ENCODE results near the gene DNM3.

DNM3 gene

DNA sequence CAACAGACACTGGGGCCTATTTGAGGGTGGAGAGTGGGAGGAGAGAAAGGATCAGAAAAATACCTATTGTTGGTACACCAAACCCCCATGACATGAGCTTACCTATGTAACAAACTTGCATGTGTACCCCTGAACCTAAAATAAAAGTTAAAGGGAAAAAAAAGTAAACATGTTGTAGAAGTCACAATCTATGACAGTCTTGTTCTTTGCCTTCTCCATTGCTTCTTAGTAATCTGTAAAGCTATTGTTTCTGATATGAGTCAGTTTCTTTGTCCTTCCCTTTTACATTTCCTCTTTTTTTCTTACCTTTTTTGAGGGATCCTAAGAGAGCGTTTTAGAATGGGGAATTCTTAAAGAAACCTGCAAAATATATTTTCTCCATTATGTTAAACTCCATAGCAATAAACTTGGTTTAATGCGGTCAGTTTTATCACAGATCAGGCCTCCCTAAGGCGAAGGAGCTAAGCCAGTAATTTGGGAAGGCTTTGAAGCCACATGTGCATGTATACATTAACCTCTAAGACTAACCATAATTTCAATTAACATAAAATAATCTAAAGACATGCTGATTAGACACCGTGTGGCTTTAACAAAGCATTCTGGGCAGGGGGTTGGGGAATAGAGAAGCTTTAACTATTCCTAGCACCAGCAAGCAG lies 501.4 kb downstream of the DNM3 start:
- Mint-ChIP-seq H3K4me3 (no peak overlapping the region), H3K27me3 (no peaks in the 10 kb centered on the region), H3K36me3 (ENCODE audit: low read depth) (peaks cover 6% of the 10 kb centered on the region), H3K9me3 (peaks cover 15% of the 10 kb centered on the region), H3K27ac (no peak overlapping the region), H3K4me1 (ENCODE audit: low read depth) (peaks cover 62% of the 10 kb centered on the region)
- no peak for DNase-seq

DNA sequence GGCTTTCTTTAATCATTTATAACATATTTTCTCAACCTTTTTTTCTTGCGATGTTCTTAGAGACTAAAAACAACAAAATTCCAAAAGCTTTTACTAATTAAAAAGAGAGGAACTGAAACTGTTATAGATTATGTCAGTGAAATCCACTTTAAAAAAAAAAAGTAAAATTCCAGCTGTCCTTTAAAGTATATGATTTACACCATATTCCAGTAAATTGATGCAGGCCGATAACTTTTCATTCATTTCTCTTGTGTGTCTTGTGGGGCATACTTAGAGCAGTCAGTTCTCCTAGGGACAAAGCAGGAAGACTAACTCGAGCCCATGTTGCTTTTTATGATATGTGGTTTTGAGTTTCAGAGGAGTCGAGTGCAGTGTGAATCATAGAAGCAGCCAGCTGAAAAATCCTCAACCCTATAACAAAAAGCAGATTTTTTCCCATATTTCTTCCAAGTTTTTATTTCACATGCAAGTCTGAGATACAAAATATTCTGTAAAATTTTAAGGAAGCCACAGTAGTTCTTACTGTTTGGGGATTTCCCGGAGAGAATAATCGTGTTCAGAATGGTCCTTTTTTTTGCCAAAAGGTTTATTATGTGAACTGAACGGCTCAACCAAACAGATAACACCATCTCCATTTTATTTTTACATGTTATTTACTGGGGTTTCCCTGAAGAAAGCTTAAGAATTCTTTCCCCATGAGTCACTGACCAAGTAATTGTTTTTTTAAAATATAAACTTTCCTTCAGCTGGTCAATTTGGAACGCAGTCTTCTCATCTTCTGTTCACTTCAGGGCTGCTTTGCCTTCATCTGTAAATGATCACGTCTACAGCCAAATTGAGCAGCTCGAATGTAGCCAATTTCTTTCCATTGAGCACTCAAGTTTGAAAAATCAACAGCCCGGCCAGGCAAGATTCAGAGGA lies 502.2 kb downstream of the DNM3 start:
- Mint-ChIP-seq H3K4me1 (ENCODE audit: low read depth) (peaks cover 59% of the 10 kb centered on the region), H3K27me3 (no peaks in the 10 kb centered on the region), H3K27ac (peak overlapping the region; percentile 80)

DNA sequence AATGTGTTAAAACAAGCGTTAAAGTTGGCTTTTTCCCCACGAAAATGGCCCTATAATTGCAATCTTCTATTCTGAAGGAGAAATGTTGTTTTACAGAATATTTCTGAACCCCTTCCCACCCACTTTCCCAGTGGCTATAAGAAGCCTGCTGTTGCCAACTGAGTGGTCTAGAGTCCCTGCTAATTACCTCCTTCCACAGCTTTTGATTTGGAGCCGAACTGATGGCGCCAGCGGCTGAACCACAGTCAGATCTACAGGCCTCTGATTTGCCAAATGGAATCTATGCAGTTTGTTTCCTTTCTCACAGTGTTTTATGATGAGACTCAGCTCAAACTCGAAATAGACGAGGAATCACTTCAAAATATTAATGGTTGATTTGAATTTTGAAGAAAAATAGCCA lies 503.1 kb downstream of the DNM3 start:
- H3K4me1 Mint-ChIP-seq (ENCODE audit: low read depth), result peaks cover 50% of the 10 kb centered on the region
- peaks cover 6% of the 10 kb centered on the region for H3K36me3 Mint-ChIP-seq (ENCODE audit: low read depth)
- H3K4me3 Mint-ChIP-seq, result no peak overlapping the region
- H3K27me3 Mint-ChIP-seq, result no peaks in the 10 kb centered on the region
- DNase-seq, result no peak
- no peak overlapping the region for H3K27ac Mint-ChIP-seq
- peaks cover 20% of the 10 kb centered on the region for H3K9me3 Mint-ChIP-seq

More for the DNA sequence above, 502.2 kb downstream of the DNM3 start:
- Mint-ChIP-seq H3K9me3 (peaks cover 20% of the 10 kb centered on the region), H3K4me3 (peak overlapping the region; percentile 21), H3K36me3 (ENCODE audit: low read depth) (peaks cover 6% of the 10 kb centered on the region)
- no peak for DNase-seq

DNA sequence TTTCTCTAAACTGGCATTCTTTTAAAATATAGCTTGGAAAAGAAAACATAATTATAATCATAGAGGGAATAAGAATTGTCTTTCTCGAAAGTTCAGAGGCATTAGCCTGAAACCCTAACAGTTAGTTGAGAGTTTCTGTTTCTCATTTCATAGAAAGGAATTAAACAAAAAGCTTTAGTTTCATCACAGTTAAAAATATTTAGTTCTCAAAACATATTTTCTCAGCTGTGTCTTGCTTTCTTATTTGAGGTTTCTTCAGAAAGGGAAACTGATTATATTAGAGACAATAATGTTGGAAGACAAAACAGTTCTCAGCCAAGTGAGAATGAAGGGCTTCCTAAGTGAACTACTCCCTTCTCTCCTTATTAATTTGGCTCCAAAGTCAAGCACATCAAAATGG lies 503.8 kb downstream of the DNM3 start:
- Mint-ChIP-seq H3K4me3 (no peak overlapping the region), H3K4me1 (ENCODE audit: low read depth) (peaks cover 43% of the 10 kb centered on the region), H3K27ac (no peak overlapping the region), H3K9me3 (peaks cover 20% of the 10 kb centered on the region), H3K27me3 (no peaks in the 10 kb centered on the region), H3K36me3 (ENCODE audit: low read depth) (peaks cover 6% of the 10 kb centered on the region)
- no peak for DNase-seq

DNA sequence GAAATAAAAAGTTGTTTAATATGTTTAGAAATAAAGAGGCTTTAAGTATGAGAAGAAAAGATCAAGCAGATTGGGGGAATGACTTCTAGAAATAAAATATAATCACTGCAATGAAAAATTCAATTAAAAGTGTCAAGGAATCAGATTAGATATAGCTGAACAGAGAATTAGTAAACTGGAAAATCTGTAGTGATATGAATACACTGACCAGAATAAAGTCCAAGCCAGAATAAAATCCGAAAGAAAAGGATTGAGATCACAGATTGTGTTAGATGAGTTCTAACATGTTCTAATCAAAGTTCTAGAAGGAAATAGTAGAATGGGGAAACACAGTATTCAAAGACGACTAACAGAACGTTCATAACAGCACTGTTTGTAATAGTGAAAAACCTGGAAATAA lies 506.1 kb downstream of the DNM3 start:
- H3K9me3 Mint-ChIP-seq, result peaks cover 20% of the 10 kb centered on the region
- DNase-seq, result no peak
- H3K4me1 Mint-ChIP-seq (ENCODE audit: low read depth), result peaks cover 33% of the 10 kb centered on the region
- no peak overlapping the region for H3K4me3 Mint-ChIP-seq
- peaks cover 6% of the 10 kb centered on the region for H3K36me3 Mint-ChIP-seq (ENCODE audit: low read depth)
- no peak overlapping the region for H3K27ac Mint-ChIP-seq
- H3K27me3 Mint-ChIP-seq, result no peaks in the 10 kb centered on the region

DNA sequence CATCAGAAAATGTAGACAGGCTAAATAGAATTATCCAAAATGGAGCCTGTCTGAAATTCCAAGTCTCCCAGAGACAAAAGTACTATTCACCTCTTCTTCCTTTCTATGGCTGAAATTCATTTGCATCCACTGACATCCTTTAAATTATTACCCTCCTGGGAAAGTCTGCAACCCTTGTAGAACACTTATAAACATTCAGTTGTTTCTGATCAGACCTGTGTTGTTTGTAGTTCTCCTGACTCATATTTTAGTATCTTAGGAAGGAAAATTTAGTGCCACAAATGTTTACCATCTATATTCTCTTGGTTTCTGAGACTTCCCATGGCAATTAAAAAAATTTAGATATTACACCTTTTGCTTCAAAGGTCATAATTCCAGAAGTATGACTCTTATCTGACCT lies 509.6 kb downstream of the DNM3 start:
- DNase-seq, result no peak
- no peak overlapping the region for H3K4me3 Mint-ChIP-seq
- peaks cover 20% of the 10 kb centered on the region for H3K9me3 Mint-ChIP-seq
- H3K27me3 Mint-ChIP-seq, result no peaks in the 10 kb centered on the region
- H3K27ac Mint-ChIP-seq, result no peak overlapping the region
- H3K4me1 Mint-ChIP-seq (ENCODE audit: low read depth), result peaks cover 39% of the 10 kb centered on the region
- H3K36me3 Mint-ChIP-seq (ENCODE audit: low read depth), result peaks cover 6% of the 10 kb centered on the region

DNA sequence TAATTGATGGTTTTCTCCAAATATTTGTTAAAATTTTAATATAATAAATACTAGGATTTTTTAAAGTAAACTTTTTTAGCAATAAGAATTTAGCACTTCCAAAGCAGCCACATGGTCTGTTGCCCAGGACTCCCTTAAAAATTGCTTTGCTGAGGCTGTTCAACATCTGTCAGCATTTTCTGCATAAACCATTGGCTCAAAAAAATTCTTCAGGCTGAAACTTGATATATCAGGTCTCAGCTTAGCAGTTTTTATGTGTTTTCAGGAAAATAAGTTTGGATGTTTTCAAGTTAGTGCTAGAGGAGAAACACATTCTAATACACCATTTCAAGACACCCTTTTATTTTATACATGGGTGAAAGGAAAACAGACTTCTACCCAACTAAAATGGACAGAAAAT lies 510.0 kb downstream of the DNM3 start:
- Mint-ChIP-seq H3K4me1 (ENCODE audit: low read depth) (peaks cover 42% of the 10 kb centered on the region), H3K36me3 (ENCODE audit: low read depth) (peaks cover 6% of the 10 kb centered on the region), H3K27me3 (no peaks in the 10 kb centered on the region), H3K27ac (no peak overlapping the region), H3K9me3 (peaks cover 17% of the 10 kb centered on the region), H3K4me3 (no peak overlapping the region)
- no peak for DNase-seq

DNA sequence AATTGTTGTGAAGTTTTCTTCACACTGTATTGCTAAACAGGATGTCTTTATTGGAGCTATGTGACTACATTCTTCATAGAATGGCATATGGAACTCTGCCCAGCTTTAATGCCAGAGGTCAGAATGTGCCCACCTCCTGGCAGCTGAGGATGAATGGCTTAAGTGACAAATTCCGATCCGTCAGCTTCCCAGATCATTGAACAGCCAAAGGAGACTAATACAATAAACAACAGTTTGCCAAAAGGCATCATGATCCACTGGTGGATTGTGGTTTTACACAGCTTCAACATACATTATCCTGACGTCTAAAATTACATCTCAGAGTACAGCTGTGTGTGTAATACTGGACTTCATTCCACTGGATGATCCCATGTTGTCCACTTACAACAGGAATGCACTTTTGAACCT lies 510.5 kb downstream of the DNM3 start:
- Mint-ChIP-seq H3K27ac (no peak overlapping the region), H3K4me1 (ENCODE audit: low read depth) (peaks cover 46% of the 10 kb centered on the region), H3K27me3 (no peaks in the 10 kb centered on the region), H3K36me3 (ENCODE audit: low read depth) (peaks cover 6% of the 10 kb centered on the region), H3K4me3 (no peak overlapping the region), H3K9me3 (peaks cover 14% of the 10 kb centered on the region)
- DNase-seq, result no peak

DNA sequence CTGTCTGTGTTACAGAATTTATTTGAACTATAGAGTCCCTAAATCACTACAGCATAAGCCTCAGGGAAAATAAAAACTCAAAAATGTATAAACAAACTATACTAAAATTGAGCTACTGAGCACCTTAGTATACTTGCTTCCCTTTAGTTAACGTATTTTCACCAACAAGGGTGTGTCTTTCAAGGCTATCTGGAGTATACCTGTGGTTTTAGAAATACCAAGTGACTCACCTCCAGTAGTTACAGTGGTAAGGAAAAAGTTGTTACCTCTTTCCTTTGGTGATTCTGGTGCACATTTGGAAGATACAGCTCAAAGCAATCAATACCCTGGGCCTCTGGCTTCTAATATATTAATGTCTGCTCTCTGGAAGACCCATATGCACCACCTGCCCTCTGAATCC lies 511.1 kb downstream of the DNM3 start:
- H3K36me3 Mint-ChIP-seq (ENCODE audit: low read depth), result no peaks in the 10 kb centered on the region
- peak overlapping the region; percentile 12 for H3K27ac Mint-ChIP-seq
- no peaks in the 10 kb centered on the region for H3K27me3 Mint-ChIP-seq
- H3K4me3 Mint-ChIP-seq, result no peak overlapping the region
- DNase-seq, result no peak
- H3K9me3 Mint-ChIP-seq, result peaks cover 7% of the 10 kb centered on the region
- peaks cover 53% of the 10 kb centered on the region for H3K4me1 Mint-ChIP-seq (ENCODE audit: low read depth)

DNA sequence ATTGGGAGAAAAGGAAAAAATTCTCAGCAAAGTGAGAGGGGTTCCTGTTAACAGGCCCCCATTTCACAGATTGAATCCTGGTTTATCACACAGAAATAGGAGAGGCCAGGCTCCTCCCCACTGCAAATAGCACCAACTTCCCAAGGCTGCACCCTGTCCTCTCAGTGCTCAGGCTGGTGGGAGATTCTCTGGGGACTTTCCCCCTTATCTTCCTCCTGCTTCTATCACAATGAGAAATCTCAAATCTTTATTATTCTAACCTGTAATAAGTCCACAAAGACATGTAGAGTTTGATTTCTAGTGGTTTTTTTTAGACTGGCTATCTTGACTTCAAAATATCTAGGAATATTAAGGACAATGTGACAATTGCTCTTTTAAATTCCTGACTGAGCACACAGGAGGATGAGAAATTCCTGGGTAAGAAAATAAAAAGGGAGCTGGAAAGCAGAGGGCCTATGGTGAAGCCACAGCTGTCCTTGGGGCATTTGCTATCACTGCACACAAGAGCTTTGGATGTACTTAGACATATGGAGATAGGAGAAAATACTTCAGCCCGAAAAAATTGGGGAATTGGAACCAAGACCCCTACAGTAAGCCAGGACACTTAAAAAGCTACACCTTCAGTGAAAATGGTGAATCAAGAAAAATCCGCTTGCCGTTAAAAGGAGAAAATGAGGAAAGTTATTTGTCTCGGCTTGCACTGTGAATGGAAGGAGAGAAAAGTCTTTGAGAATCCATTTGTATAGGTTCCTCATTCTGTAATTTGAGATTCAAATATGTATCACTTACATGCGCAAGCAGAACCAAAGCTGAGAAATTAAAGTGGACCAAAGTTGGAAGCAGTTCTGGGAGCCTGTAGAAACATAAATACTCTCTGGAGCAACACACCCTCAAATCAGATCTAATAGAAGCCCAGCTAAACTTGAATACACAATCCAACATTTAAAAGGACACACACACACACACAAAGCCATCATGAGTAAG lies 513.3 kb downstream of the DNM3 start:
- H3K4me1 Mint-ChIP-seq (ENCODE audit: low read depth), result peaks cover 70% of the 10 kb centered on the region
- H3K4me3 Mint-ChIP-seq, result no peak overlapping the region
- H3K27ac Mint-ChIP-seq, result no peak overlapping the region
- H3K27me3 Mint-ChIP-seq, result no peaks in the 10 kb centered on the region
- H3K9me3 Mint-ChIP-seq, result no peaks in the 10 kb centered on the region
- DNase-seq, result no peak
- H3K36me3 Mint-ChIP-seq (ENCODE audit: low read depth), result no peaks in the 10 kb centered on the region

DNA sequence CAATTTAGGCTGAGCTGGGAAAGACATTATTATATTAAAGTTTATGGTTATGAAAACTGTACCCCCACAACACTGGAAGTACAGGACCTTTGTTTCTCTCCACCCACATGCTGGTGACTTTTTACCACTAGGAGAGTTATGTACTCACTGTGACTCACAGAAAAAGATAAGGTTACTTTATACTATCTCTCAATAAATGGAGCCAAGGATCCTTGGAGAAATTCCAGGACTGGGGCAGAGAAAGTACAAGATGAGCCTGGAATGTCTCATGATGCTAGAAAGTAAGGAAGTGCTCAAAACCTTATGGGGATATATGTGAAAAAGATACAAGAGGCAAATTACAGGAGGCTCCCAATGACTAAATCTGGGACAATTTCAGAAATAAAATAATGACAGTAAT lies 515.3 kb downstream of the DNM3 start:
- Mint-ChIP-seq H3K27ac (no peak overlapping the region), H3K36me3 (ENCODE audit: low read depth) (no peaks in the 10 kb centered on the region), H3K9me3 (no peaks in the 10 kb centered on the region), H3K4me3 (no peak overlapping the region), H3K27me3 (no peaks in the 10 kb centered on the region), H3K4me1 (ENCODE audit: low read depth) (peaks cover 85% of the 10 kb centered on the region)
- DNase-seq, result no peak

DNA sequence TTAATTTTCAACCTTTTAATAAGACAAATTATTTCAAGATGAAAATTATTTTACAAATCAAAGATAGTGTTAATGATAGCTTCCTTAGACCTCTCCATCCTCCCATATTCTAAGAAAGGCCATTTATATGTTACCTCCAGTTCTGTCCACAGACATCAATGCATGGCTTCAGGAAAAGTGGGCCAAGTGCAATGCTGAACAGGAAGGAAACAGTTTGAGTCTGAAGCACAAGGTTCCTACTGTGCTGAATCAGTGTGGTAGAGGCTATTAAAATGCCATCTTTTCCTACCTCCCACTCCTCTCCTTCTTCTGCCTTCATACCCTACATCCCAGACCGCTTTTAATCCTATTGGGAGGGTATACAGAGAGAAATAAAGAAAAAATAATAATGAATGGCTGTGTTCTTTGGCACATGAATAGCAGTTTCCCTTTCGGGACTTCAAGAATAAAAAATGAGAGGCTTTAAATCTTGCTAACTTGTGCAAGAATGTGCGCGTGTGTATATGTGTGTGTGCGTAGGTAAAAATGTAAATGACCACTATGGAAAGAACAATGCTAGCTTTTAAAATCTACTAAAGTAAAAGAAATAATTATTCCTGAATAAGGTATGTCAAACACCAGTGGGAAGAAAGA lies 516.6 kb downstream of the DNM3 start:
- no peak for DNase-seq
- Mint-ChIP-seq H3K27ac (peak overlapping the region; percentile 91), H3K9me3 (no peaks in the 10 kb centered on the region), H3K4me3 (peak overlapping the region; percentile 64), H3K36me3 (ENCODE audit: low read depth) (no peaks in the 10 kb centered on the region), H3K4me1 (ENCODE audit: low read depth) (peaks cover 72% of the 10 kb centered on the region), H3K27me3 (no peaks in the 10 kb centered on the region)

DNA sequence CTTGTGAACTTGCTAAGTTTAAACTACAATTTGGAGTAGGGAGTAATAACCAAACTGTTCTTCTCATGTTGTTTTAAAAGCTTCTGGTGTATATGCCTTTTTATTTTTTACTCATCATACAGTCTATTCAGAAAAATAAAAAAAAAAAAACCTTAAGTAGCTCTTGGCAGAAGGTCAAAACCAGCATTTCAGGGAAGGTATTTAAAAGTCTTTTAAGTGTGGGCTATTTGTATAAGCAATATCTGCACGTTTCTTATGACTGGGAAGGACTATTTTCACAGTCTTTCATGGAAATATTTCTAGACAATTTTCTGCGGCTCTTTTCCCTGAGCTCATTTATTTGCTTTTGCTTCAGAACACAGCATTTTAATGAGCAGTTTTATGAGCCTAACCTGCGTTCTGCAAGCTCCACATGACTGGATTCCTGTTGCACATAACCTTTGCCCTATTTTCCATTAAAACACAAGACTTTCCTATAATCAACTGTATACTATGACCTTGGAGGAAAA lies 518.2 kb downstream of the DNM3 start:
- H3K9me3 Mint-ChIP-seq, result no peaks in the 10 kb centered on the region
- peaks cover 59% of the 10 kb centered on the region for H3K4me1 Mint-ChIP-seq (ENCODE audit: low read depth)
- peak overlapping the region; percentile 91 for H3K27ac Mint-ChIP-seq
- peak overlapping the region; percentile 64 for H3K4me3 Mint-ChIP-seq
- DNase-seq, result no peak
- no peaks in the 10 kb centered on the region for H3K27me3 Mint-ChIP-seq
- no peaks in the 10 kb centered on the region for H3K36me3 Mint-ChIP-seq (ENCODE audit: low read depth)

DNA sequence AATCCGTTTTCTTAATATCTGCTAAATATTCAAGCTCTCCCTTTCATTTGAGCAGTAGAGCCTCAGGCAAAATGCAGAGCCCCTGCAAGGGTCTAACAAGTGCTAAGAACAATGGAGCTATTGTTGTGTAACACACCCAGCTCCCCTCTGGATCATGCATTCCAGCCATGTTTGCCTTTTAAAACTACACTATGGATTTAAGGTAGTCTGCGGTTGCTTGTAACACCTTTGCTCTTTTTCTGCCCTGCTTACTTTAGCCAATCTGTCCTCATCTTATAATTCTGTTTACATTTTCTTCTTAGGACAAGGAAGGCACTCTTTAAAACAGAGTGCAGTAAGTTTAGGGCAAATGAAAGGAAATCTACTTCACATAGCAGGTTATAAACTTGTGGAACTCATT lies 519.2 kb downstream of the DNM3 start:
- Mint-ChIP-seq H3K36me3 (ENCODE audit: low read depth) (no peaks in the 10 kb centered on the region), H3K4me1 (ENCODE audit: low read depth) (peaks cover 52% of the 10 kb centered on the region), H3K27me3 (no peaks in the 10 kb centered on the region), H3K9me3 (no peaks in the 10 kb centered on the region), H3K27ac (no peak overlapping the region), H3K4me3 (no peak overlapping the region)
- DNase-seq, result no peak
